Heart left ventricle (tissue), 13 donors: Measurements from ENCODE around the gene BIRC3.

Experiments
- CTCF ChIP-seq, 12 donors: fragments of 200-600 bp; sonication (generic) in 4 of 12; IDR thresholded peaks; one replicate each; pipeline versions ENCODE4 v1.5.0 to v1.8.0; 2018 to 2022; ENCODE audit warnings: antibody characterized with exemption in 12 of 12, mild to moderate bottlenecking in 5 of 12
- POLR2A ChIP-seq, 2 donors: fragments of 450-650 bp; IDR thresholded peaks; one replicate each; pipeline ENCODE4 v1.6.1; 2017; ENCODE audit warnings: antibody characterized with exemption in 2 of 2, mild to moderate bottlenecking in 2 of 2, moderate library complexity in 2 of 2
- donor health status: ischemic (EF 13 %, LVEDD 7.1; RV severe dilation, severe dysfunction).
- donor health status: DM: no; HTN: yes; CAD: no.
- donor health status: DM: no; HTN: no; CAD: no.
- donor health status: ischemic (EF 25% LVEDD 6.9; RV normal size, moderate dysfunction).
- donor health status: ischemic (EF 25% LVEDD 5.7; RV mildly dilated, moderate dysfunction).
- donor health status: ischemic (EF 35%, LVEDD 5.7; RV mildly dilated, moderate dysfunction).
- donor health status: nonischemic (EF 11% LVEDD 7.7; RV severe dilation, severe dysfunction).
- donor health status: DM: yes; HTN: yes; CAD: no.
- donor health status: PGD.
- donor health status: ischemic (EF 29% LVEDD 5.4; RV normal size, mild dysfunction).
- donor health status: nonischemic (EF 23%, LVEDD 6.1; RV moderate dilation, normal function).

DNA sequence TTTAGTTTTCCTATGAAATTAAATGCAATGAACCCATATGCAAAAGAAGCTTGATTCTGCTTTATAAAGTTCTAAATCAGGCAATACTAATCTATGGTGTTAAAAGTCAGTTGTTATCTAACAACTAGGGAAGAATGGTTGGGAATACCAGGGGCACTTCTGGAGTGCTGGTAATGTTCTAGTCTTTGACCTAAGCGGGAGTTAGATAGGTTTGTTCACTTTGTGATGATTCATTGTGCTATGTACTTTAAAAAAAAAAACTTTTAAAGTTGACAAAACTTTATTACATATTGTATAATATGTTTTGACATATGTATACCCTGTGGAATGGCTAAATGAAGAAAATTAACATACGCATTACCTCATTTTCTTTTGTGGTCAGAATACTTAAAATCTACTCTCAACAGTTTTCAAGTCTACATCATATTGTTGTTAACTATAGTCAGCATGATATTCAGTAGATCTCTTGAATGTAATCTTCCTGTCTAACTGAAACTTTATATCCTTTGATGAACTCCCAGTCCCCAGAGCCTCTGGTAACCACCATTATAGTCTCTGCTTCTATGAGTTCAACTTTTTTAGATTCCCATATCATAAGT, 69.0 kb downstream of the BIRC3 start:
- TF ChIP-seq CTCF (IDR thresholded peaks at IDR 0.05) (no peak), POLR2A (IDR thresholded peaks at IDR 0.05) (no peak)
